ENCODE data around the gene AKAP13. TPM values are rescaled to one million over a fixed set of nuclear protein-coding genes. Genes with fewer than 3 reads are reported as not detected.

The AKAP13 gene
- total RNA-seq, 1 donor from 2014 or later = 78.9 TPM

GRCh38 chr15:85718981-85719380 lies 338.6 kb downstream of the AKAP13 start:
- Mint-ChIP-seq H3K4me3 (no peak overlapping the region), H3K9me3 (no peaks in the 10 kb centered on the region), H3K4me1 (ENCODE audit: low read depth) (peaks cover 45% of the 10 kb centered on the region), H3K27me3 (ENCODE audit: insufficient read depth) (no peaks in the 10 kb centered on the region), H3K27ac (no peak overlapping the region), H3K36me3 (ENCODE audit: low read depth) (peaks cover 69% of the 10 kb centered on the region)
- intact Hi-C loops (cut with micrococcal nuclease) = no loop called here
- no peak for DNase-seq (ENCODE audit: low spot score)

GRCh38 chr15:85722374-85723152 lies 342.2 kb downstream of the AKAP13 start:
- H3K9me3 Mint-ChIP-seq = no peaks in the 10 kb centered on the region
- peaks cover 73% of the 10 kb centered on the region for H3K36me3 Mint-ChIP-seq (ENCODE audit: low read depth)
- no peak overlapping the region for H3K4me3 Mint-ChIP-seq
- intact Hi-C loops (cut with micrococcal nuclease) = no loop called here
- no peaks in the 10 kb centered on the region for H3K27me3 Mint-ChIP-seq (ENCODE audit: insufficient read depth)
- peak overlapping the region; percentile 44 for H3K27ac Mint-ChIP-seq
- peaks cover 47% of the 10 kb centered on the region for H3K4me1 Mint-ChIP-seq (ENCODE audit: low read depth)
- no peak for DNase-seq (ENCODE audit: low spot score)

GRCh38 chr15:85723960-85724945 lies 343.9 kb downstream of the AKAP13 start:
- Mint-ChIP-seq H3K27me3 (ENCODE audit: insufficient read depth) (no peaks in the 10 kb centered on the region), H3K27ac (peak overlapping the region; percentile 90), H3K36me3 (ENCODE audit: low read depth) (peaks cover 65% of the 10 kb centered on the region), H3K9me3 (no peaks in the 10 kb centered on the region), H3K4me1 (ENCODE audit: low read depth) (peaks cover 47% of the 10 kb centered on the region), H3K4me3 (peak overlapping the region; percentile 72)
- DNase-seq (ENCODE audit: low spot score) = no peak
- intact Hi-C loops (cut with micrococcal nuclease) = loop anchor here (1.0 to 2.0 kb wide), 6 partner anchors 17 to 237 kb away; no protein-coding TSS in a partner anchor

GRCh38 chr15:85725019-85725418 lies 344.6 kb downstream of the AKAP13 start:
- Mint-ChIP-seq H3K27ac (no peak overlapping the region), H3K9me3 (no peaks in the 10 kb centered on the region), H3K36me3 (ENCODE audit: low read depth) (peaks cover 65% of the 10 kb centered on the region), H3K4me3 (no peak overlapping the region), H3K4me1 (ENCODE audit: low read depth) (peaks cover 53% of the 10 kb centered on the region), H3K27me3 (ENCODE audit: insufficient read depth) (no peaks in the 10 kb centered on the region)
- intact Hi-C loops (cut with micrococcal nuclease) = loop anchor here (2.0 kb wide), 1 partner anchor 238 kb away; no protein-coding TSS in a partner anchor
- DNase-seq (ENCODE audit: low spot score) = no peak

- H3K27ac Mint-ChIP-seq = peak overlapping the region; percentile 46
- H3K4me3 Mint-ChIP-seq = no peak overlapping the region
- DNase-seq (ENCODE audit: low spot score) = no peak
- intact Hi-C loops (cut with micrococcal nuclease) = loop anchor here (2.0 kb wide), 1 partner anchor 239 kb away; no protein-coding TSS in a partner anchor
- H3K9me3 Mint-ChIP-seq = no peaks in the 10 kb centered on the region
- H3K27me3 Mint-ChIP-seq (ENCODE audit: insufficient read depth) = no peaks in the 10 kb centered on the region
- H3K4me1 Mint-ChIP-seq (ENCODE audit: low read depth) = peaks cover 56% of the 10 kb centered on the region
- peaks cover 67% of the 10 kb centered on the region for H3K36me3 Mint-ChIP-seq (ENCODE audit: low read depth)
These were observed 345.2 kb downstream of the AKAP13 start for GRCh38 chr15:85725564-85725963.

- intact Hi-C loops (cut with micrococcal nuclease) = no loop called here
- H3K4me1 Mint-ChIP-seq (ENCODE audit: low read depth) = peaks cover 52% of the 10 kb centered on the region
- no peak for DNase-seq (ENCODE audit: low spot score)
- no peak overlapping the region for H3K4me3 Mint-ChIP-seq
- H3K27me3 Mint-ChIP-seq (ENCODE audit: insufficient read depth) = no peaks in the 10 kb centered on the region
- peak overlapping the region; percentile 7 for H3K27ac Mint-ChIP-seq
- H3K36me3 Mint-ChIP-seq (ENCODE audit: low read depth) = peaks cover 66% of the 10 kb centered on the region
- H3K9me3 Mint-ChIP-seq = no peaks in the 10 kb centered on the region
These were observed 346.1 kb downstream of the AKAP13 start for GRCh38 chr15:85726454-85726853.

GRCh38 chr15:85727068-85727467 lies 346.7 kb downstream of the AKAP13 start:
- Mint-ChIP-seq H3K27ac (no peak overlapping the region), H3K4me1 (ENCODE audit: low read depth) (peaks cover 47% of the 10 kb centered on the region), H3K27me3 (ENCODE audit: insufficient read depth) (no peaks in the 10 kb centered on the region), H3K4me3 (no peak overlapping the region), H3K36me3 (ENCODE audit: low read depth) (peaks cover 65% of the 10 kb centered on the region), H3K9me3 (no peaks in the 10 kb centered on the region)
- intact Hi-C loops (cut with micrococcal nuclease) = no loop called here
- DNase-seq (ENCODE audit: low spot score) = no peak

- DNase-seq (ENCODE audit: low spot score) = peak; percentile 23
- intact Hi-C loops (cut with micrococcal nuclease) = loop anchor here (1.0 to 2.0 kb wide), 5 partner anchors 65 to 433 kb away; partner anchors contain the start of gene KLHL25
- Mint-ChIP-seq H3K4me3 (no peak overlapping the region), H3K9me3 (peaks cover 17% of the 10 kb centered on the region), H3K36me3 (ENCODE audit: low read depth) (peaks cover 68% of the 10 kb centered on the region), H3K27me3 (ENCODE audit: insufficient read depth) (no peaks in the 10 kb centered on the region), H3K4me1 (ENCODE audit: low read depth) (peaks cover 19% of the 10 kb centered on the region), H3K27ac (peak overlapping the region; percentile 66)
These were observed 349.8 kb downstream of the AKAP13 start for GRCh38 chr15:85730001-85730820.

GRCh38 chr15:85733416-85733815 lies 353.0 kb downstream of the AKAP13 start:
- peaks cover 17% of the 10 kb centered on the region for H3K9me3 Mint-ChIP-seq
- no peak for DNase-seq (ENCODE audit: low spot score)
- H3K27me3 Mint-ChIP-seq (ENCODE audit: insufficient read depth) = no peaks in the 10 kb centered on the region
- H3K4me1 Mint-ChIP-seq (ENCODE audit: low read depth) = peaks cover 15% of the 10 kb centered on the region
- peaks cover 61% of the 10 kb centered on the region for H3K36me3 Mint-ChIP-seq (ENCODE audit: low read depth)
- H3K27ac Mint-ChIP-seq = no peak overlapping the region
- H3K4me3 Mint-ChIP-seq = no peak overlapping the region
- intact Hi-C loops (cut with micrococcal nuclease) = no loop called here

GRCh38 chr15:85737061-85737460 lies 356.7 kb downstream of the AKAP13 start:
- Mint-ChIP-seq H3K4me3 (no peak overlapping the region), H3K4me1 (ENCODE audit: low read depth) (no peaks in the 10 kb centered on the region), H3K9me3 (peaks cover 17% of the 10 kb centered on the region), H3K36me3 (ENCODE audit: low read depth) (peaks cover 47% of the 10 kb centered on the region), H3K27me3 (ENCODE audit: insufficient read depth) (no peaks in the 10 kb centered on the region), H3K27ac (no peak overlapping the region)
- intact Hi-C loops (cut with micrococcal nuclease) = no loop called here
- DNase-seq (ENCODE audit: low spot score) = no peak

GRCh38 chr15:85741021-85741421 lies 360.6 kb downstream of the AKAP13 start:
- H3K27ac Mint-ChIP-seq = no peak overlapping the region
- intact Hi-C loops (cut with micrococcal nuclease) = no loop called here
- peaks cover 37% of the 10 kb centered on the region for H3K36me3 Mint-ChIP-seq (ENCODE audit: low read depth)
- no peaks in the 10 kb centered on the region for H3K27me3 Mint-ChIP-seq (ENCODE audit: insufficient read depth)
- H3K4me1 Mint-ChIP-seq (ENCODE audit: low read depth) = no peaks in the 10 kb centered on the region
- no peak for DNase-seq (ENCODE audit: low spot score)
- H3K4me3 Mint-ChIP-seq = no peak overlapping the region
- no peaks in the 10 kb centered on the region for H3K9me3 Mint-ChIP-seq

GRCh38 chr15:85741662-85742061 lies 361.3 kb downstream of the AKAP13 start:
- no peak for DNase-seq (ENCODE audit: low spot score)
- Mint-ChIP-seq H3K4me3 (no peak overlapping the region), H3K9me3 (no peaks in the 10 kb centered on the region), H3K27me3 (ENCODE audit: insufficient read depth) (no peaks in the 10 kb centered on the region), H3K36me3 (ENCODE audit: low read depth) (peaks cover 40% of the 10 kb centered on the region), H3K27ac (no peak overlapping the region), H3K4me1 (ENCODE audit: low read depth) (no peaks in the 10 kb centered on the region)
- intact Hi-C loops (cut with micrococcal nuclease) = no loop called here

Data from activated T-helper 1 cell treated with anti-CD3 and anti-CD28 coated beads, Interleukin-12 subunit alpha, Interleukin-12 subunit beta, Interleukin-2, Interleukin-4 antibody, amounts not matched to agents 30 ng/mL and 10 ng/mL and 1 ng/mL, durations not matched to agents 14 hours and 24 hours and 36 hours (primary cell).